Measurements from ENCODE around the gene SPNS1.

DNA sequence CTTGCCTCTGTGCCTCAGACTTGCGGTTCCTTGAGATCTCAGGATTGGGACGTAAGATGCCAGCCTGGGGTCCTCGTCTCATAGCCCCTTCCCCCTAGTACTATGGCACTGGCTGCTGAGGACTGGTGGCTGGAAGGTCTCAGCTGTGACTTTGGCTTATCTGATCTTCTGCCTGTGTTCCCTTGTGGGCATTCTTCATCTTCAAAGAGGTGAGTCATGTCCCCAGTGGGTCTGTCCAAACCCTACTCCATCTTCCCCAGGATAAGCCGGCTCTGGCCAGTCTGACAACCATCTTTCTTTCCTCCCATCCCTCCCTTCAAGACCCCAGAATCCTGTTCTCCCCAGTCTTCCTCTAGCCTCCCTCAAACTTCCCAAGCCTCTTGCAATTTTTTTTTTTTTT, 39.2 kb upstream of the SPNS1 start:
- TF ChIP-seq CTCF (IDR thresholded peaks at IDR 0.05 in 4 of 5, conservative IDR thresholded peaks at IDR 0.05 in 1 of 5) (no peak), POLR2A (IDR thresholded peaks at IDR 0.05) (no peak)
